HS-5 (cell line): ENCODE data around the gene CCDC120.

Source experiments
- DNase-seq: peaks from one replicate; pipeline ENCODE4 v3.0.0-alpha.2; 2012; ENCODE audit warnings: low read depth

The CCDC120 gene

DNA sequence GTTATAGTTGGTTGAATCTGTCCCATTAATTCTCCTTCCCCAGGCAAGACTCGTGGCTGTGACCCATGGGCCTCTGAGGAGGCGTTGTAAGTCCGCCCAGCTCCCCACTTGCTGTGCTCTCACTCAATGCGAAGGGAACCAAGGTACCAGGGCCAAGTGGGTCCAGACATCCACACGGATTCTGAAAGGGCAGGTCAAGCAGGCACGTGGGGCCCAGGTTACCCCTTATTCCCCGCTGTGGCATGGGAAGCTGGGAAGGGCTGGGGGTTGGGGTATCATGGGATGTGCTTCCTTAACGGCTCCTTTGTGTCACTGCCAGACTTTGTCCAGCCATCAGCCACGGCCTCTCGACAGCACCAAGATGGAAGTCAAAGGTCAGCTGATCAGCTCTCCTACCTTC is 3.1 kb downstream of the CCDC120 start:
- DNase-seq = no peak

DNA sequence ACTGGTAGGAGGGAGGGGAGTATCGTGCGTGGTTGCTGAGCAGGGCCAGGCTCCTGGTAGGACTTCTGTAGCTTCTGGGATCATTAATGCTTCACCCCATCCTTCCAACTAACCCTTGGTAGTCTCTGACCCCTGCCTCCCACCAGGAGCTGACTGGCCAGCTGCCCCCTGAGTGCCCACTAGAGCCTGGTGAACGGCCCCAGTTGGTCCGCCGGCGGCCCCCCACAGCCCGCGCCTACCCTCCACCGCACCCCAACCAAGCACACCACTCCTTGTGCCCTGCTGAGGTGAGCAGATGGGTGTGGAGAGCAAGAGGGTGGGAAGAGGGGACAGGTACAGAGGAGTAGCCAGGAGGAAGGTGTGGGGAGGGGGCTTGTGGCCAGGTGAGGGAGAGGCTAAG is 4.9 kb downstream of the CCDC120 start:
- no peak for DNase-seq

DNA sequence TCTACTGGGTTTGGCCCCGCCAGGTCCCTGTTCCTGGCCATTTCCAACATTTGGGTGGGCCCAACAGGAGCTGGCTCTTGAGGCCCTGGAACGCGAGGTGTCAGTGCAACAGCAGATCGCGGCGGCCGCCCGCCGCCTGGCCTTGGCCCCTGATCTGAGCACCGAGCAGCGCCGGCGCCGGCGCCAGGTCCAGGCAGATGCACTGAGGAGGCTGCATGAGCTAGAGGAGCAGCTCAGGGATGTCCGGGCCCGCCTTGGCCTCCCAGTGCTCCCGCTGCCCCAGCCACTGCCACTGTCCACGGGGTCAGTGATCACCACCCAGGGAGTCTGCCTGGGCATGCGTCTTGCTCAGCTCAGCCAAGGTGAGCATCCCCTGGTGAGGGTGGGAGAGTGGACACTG is 5.5 kb downstream of the CCDC120 start:
- no peak for DNase-seq

DNA sequence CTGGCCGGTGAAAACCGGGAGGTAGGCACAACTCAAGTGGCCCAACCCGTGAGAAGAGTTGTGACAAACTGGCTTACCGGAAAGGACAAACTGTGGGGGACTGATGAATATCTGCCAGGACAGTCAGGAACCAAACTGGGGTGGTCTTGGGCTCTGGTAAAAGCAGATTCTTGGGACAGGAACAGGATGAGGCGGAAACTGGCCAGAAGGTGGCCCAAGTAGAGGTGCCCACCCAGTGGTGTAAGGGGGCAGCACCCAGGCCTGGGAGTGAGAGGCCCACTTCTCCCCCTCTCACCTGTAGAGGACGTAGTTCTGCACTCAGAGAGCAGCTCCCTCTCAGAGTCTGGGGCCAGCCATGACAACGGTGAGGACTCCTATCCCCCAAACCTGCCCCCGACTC is 5.9 kb downstream of the CCDC120 start:
- no peak for DNase-seq

DNA sequence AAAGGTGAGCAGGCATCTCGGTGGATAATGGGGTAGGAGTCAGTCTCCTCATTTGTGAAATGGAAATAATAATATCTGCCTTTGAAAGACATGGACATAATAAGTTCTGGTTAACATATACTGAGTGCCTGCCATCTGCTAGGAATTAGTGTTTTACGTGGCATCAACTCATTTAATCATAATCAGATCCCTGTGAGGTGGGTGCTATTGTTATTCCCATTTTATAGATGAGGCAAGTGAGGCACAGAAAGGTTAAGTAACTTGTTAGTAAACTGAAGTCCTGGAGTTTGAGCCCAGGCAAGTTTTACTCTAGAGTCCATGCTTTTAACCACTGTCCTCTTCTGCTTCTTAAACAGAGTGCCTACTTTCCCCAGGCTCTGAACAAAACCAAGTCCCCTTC is 7.5 kb downstream of the CCDC120 start:
- no peak for DNase-seq

DNA sequence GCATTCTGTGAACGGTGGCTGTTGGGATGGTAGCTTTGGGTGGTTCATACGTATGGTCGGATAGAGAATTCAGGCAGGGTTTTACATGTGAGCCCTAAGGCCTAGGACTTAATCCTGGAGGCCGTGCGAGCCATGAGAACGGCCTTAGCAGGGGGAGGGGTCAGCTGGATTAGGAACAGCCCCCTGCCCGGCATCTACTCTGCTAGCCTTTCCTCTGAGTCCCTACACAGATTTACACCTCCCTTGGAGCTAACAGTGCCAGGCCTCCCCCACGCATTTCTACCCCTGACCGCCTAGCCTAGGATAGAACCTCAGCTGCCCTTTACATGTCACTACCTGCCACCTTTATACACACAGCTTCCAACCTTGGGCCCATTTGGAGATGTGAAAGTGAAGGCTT is 7.9 kb downstream of the CCDC120 start:
- no peak for DNase-seq

DNA sequence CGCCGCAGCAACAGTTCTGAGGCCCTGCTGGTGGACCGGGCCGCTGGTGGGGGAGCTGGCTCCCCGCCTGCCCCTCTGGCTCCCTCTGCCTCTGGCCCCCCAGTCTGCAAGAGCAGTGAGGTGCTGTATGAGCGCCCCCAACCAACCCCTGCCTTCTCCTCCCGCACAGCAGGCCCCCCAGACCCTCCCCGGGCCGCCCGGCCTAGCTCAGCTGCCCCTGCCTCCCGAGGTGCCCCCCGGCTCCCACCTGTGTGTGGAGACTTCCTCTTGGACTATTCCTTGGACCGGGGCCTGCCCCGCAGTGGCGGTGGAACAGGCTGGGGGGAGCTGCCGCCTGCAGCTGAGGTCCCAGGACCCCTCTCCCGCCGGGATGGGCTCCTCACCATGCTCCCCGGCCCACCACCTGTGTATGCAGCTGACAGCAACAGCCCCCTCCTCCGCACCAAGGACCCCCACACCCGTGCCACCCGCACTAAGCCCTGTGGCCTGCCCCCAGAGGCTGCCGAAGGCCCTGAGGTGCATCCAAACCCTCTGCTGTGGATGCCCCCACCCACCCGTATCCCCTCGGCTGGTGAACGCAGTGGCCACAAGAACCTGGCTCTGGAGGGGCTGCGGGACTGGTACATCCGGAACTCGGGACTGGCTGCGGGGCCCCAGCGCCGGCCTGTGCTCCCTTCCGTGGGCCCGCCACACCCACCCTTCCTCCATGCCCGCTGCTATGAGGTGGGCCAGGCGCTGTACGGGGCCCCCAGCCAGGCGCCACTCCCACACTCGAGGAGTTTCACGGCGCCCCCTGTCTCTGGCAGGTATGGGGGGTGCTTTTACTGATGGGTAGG is 8.7 kb downstream of the CCDC120 start:
- no peak for DNase-seq

DNA sequence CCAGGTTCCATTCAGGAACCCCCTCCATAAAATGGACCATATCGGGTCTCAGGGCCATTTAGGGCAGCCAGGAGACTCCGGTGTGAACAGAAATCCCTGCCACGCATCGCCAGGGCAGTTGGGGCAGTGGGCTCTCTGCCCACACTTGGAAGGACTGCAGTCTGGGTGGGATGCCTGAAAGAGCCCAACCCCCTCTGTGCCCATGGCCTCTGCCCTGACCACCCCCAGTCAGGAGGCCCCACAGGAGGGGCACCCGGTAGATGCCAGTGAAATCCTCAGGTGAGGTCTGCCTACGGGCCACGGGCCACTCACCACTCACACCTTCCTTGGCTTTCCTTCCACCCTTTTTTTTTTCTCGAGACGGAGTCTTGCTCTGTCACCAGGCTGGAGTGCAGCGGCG is 10.2 kb downstream of the CCDC120 start:
- DNase-seq = no peak

DNA sequence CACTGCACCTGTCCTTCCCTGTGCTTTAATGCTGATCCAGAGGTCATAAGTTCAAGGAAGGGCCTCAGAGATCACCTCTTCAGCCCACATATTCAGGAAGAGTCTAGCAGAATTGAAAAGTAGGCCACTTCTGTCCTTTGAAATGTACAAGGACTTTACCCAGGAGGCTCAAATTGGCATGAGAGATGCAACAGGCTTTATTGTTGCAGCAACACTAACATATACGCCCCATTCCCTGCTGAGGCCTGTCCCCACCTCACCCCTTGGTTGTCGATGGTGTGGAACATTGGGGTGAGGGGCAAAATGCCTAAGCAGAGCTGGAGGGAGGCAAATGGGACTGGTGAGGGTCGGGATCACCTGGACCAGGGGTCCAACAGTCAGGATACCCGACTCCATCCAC is 12.2 kb downstream of the CCDC120 start:
- DNase-seq = no peak

DNA sequence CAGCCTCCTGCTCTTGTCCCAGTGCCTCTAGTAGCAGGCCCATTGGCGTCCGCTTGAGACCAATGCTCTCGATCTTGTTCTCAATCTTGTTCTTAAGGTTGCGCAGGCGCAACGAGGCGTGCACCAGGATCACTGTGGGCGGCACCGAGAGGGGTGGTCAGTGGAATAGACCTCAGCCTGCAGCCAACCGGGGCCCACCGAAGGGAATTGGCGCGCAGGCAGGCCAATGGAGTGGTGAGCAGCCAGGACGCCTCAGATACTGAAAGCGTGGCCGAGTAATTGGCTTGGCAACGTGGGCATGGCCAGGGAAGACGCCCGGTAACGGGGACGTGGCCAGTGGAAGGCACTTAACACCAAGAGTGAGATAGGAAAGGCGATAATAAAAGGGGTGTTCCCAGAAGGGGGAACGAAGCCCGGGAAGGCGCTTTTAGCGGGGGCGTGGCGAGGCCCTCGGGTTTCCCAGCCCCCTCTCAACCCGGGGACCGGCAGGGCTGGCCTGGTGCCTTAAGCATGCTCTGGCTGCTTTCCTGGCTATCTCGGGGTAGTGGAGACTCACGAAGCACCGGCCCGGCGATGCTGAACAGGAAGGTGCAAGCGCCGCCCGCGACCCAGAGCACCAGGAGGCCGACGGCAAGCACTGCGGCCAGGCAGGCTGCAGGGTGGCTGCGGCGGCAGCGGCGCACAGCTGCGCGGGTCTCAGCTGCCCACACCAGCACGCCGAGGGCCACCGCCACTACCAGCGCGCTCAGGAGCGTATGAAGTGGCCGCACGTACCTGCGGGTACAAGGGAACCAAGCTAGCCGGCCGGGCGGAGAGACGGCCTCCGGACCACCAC is 13.3 kb downstream of the CCDC120 start:
- DNase-seq = no peak

DNA sequence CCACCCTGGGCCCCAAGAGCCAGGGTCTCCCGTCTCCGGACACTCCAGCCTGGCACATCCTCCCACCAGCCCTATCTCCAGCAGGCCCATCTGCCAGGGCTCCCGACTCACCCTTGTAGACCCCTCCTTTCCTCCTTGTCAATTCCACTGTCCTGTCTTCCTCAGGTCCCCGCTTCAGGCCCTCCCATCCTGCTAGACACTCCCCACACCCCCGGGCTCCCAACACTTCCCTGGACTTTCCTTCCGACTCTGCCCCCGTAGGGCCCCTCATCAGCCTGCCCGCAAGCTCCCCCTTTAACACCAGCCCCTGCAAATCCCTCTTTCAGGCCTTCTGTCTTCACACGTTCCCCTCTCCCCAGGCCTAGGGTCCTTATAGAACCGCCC is 13.9 kb downstream of the CCDC120 start:
- DNase-seq = no peak

DNA sequence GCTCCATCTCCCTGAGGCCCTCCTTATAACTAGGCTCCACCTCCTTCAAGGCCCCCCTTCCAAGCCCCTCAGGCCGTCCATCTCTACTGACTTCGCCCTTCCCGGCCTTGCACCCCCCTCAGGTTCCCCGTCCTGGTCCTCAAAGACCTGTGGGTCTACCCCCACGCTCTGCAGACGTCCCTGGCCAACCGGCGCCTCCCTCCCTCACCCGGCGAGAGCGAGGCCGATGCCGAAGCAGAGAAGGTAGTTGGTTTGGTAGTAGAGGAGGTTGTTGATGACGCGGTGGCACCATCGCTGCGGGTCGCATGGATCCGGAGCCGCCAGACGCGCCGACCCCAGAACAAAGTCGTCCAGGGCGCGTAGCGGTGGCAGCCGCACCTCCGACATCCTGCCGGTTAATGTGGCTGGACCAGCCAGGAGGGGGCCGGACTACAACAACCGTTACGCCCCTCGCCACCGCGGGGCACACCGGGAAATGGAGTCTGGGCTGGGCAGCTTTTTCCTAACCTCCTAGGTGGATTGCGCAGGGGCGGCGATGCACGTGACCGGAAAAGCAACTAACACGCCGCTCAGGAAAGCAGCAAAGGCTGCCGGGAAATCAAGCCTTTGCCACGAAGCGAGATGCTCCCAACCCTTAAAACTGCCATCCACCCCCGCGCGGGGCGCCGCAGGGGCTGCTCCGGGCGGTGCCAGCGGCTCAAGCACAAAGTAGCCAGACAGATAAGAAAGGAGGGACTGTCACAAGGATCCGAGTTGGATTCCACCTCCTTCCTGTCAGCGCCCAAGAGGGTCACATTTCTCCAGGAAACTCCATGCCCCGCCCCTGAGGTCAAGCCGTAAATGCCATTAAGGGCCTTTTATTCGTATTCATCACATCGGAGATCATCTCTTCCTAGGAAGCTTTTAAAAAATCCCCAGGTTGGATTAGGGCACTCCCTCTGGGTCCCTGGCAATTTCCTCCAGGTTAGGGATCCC is 15.1 kb downstream of the CCDC120 start, which contains the start of gene PRAF2:
PRAF2 (minus strand) TSS at position 402 of the 975 bp plus-strand sequence; CDS start at position 387, 15 bp downstream.
- DNase-seq = peak; percentile 74

DNA sequence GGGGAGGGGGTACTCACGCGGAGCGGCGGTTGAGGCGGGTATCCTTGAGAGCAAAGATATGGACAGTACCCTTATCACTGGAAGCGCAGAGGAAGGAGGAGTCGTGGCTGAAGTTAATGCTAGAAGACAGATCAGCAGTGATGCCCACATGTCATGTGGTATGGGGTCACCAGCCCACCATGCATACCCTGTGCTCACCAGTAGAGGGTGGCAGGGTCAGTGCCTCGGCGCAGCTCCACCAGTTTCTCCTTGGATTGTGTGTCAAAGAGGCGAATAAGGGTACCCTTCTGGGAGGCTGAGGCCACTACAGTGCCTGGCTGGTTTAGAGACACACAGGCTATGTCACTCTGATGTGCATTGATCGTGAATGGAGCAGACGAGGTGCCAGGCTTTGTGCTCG is 16.5 kb downstream of the CCDC120 start:
- no peak for DNase-seq

DNA sequence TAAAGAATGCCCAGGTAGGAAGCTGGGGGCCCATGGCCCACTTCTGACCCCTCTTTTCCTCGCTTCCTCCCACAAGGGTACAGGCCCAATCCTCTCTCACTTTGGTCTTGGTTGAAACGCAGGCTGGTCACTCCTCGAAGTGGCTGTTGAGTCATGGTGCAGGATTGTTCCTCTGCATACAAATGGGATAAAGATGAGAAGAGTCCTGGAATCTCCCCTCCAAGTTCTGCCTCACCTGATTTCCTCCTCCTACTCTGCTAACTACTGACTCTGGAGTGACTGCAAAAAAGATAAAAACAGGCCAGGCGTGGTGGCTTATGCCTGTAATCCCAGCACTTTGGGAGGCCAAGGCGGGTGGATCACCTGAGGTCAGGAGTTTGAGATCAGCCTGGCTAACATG is 19.1 kb downstream of the CCDC120 start:
- no peak for DNase-seq

DNA sequence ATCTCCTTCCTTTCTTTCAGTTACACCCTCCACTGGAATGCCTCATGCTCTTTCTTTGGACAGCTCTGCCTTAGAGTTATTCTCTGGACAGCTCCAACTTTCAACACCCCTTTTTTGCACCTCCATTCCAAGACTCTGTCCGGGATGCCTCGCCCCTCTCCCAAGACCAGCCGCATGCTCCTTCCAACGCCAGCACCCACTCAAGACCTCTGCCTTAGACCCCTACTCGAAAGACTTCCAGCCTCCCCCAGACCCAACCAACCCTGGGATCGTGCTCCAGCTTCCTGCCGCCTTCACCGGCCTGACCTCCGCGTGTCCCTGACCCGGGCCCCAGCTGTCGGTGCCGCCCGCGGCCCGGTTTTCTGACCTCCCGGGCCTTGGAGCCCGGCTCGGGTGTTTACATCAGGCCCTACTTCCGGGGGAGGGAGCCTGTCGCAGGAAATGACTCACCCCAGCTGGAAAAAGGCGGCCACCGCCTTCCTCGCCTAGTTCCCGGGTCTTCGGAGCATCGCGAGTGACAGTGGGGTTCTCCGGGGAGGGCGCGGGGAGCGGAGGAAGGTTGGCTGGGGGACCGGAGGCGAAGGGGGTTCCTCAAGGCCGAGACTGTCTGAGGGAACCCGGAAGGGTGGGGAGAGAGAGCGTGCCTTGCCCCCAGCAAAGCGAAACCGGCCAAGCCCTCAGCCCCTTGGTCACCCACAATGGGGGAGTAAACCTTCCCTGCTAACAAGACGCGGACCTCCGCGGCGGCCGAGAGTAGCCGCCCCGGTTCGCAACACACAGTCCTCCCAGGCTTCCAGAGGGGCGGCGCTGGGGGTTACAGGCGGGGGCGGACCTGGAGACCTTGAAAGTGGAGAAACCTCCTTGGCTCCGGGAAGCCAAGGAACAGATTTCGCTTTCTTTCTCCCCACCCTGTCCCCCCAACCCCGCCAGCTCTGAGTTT is 21.0 kb downstream of the CCDC120 start, which contains the start of gene WDR45:
WDR45 (minus strand) TSS at position 399 of the 940 bp plus-strand sequence. CDS start 1,792 bp downstream, outside the sequence.
- DNase-seq = no peak

DNA sequence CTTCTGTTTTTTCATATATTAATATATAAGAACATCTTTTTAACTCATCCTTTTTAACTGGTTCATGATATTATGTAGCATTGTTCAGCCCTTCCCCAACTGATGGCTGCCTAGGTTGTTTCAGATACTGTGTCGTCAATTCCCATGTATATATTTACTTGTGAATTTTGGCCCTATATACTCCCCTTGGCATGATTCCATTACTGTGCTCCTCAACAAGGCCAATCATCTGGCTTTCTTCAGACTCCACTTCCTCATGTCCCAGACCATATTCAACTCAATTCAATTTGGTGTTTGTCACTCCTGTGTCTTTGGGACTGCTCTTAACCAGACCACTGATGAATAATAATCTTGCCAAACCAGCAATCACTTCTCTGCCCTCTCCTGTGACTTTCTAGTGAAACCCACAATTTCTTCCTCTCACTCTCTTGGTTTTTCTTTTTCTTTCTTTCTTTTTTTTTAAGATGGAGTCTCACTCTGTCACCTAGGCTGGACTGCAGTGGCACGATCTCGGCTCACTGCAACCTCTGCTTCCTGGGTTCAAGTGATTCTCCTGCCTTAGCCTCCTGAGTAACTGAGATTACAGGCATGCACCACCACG is 23.6 kb downstream of the CCDC120 start:
- no peak for DNase-seq

DNA sequence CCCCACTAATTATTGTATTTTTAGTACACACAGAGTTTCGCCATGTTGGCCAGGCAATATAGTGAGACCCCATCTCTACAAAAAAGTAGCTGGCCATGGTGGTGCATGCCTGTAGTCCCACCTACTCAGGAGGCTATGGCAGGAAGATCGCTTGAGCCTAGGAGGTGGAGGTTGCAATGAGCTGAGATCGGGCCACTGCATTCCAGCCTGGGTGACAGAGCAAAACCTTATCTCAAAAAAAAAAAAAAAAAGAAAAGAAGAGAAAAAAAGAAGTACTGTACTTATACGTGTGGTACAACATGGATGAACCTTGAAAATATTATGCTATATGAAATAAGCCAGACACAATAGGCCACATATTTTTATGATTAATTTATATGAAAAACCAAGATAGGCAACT is 30.8 kb downstream of the CCDC120 start:
- DNase-seq = no peak

DNA sequence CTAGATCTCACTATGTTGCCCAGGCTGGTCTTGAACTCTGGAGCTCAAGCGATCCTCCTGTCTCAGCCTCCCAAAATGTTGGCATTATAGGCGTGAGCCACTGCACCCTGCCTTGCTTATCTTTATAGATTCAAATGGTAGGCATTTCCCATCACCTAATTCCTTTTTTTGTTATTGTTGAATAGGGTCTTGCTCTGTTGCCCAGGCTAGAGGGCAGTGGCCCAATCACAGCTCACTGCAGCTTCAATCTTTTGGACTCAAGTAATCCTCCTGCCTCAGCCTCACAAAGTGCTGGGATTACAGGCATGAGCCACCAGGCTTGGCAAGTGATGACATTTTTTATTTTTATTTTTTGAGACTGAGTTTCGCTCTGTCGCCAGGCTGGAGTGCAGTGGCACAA is 37.6 kb downstream of the CCDC120 start:
- no peak for DNase-seq

DNA sequence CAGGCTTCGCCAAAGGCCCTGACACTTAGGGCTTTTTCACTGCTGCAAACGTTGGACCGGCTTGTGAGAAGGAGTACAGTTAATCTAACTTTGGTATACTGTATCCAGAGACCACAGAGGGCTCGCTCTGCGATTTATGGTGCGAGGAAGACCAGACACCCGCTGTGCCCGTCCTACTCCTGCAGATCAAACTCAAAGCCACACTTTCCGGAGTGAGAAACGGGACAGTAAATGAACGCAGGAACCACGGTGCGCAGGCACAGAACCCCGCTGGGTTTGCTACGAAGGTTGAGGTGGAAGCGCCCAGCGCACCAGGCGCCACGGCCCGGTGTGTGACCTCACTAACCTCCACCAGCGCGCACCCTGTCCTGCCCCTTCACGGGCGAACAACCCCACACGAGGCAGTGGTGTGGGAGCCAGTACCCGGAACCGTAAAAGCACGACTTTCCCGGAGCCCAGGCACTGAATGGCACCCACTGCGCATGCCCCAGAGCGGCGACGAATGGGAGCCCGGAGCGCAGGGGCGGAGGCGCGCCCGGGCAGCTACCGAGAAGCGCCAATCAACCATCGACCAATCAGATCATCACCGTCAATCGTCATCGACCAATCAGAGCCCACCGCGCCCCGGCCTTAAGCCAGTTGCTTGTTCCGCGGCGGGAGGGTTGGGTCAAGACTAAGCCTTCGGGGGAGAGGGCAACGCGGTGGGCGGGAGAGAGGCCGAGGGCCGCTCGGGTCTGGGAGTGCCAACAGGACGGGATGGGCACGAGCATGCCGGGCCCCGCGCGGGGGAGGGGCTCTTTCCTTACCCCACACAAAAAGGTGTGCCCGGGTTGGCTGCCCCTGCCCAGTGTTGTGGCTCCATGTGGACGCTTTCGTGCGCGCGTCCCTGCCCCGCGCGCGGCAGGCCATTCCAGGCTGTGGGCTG is 42.2 kb downstream of the CCDC120 start:
- DNase-seq = peak; percentile 59
